ENCODE results near the gene NPW. TPM values are rescaled to one million over a fixed set of nuclear protein-coding genes. Genes with fewer than 3 reads are reported as not detected.

The NPW gene
- total and polyA plus RNA-seq, 2 donors (not counting 3 experiments of a cell fraction or from before 2014, with no cell fraction given) = 0.84 to 3.3 TPM

DNA sequence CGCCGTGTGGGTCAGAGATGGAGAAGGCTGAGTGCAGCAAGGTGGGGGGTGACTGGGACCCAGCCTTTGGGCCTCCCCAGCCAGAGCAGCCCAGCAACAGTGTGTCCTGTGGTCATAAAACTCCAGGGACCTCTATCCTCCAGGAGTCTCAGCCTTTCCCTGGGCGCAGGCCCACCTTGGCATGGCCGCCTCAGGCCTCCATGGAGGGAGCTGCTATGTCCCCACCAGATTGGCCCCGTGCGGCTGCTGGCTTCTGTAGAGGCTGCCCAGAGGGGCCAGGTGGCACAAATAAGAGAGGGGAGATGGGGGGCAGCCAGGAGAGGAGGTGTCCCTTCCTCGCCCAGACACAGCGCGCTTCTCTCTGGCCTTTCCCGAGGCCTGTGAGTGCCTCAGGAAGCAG, 32.4 kb upstream of the NPW start:
- TF ChIP-seq FOS (IDR thresholded peaks at IDR 0.05; ENCODE audit: borderline replicate concordance, insufficient read depth, low read length) = no peak
- no peak for TF ChIP-seq EZH2 (IDR thresholded peaks at IDR 0.05; ENCODE audit: borderline replicate concordance, low read depth, low read length, severe bottlenecking)
- TF ChIP-seq, protein P1, sequence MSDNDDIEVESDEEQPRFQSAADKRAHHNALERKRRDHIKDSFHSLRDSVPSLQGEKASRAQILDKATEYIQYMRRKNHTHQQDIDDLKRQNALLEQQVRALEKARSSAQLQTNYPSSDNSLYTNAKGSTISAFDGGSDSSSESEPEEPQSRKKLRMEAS (IDR thresholded peaks at IDR 0.05; ENCODE audit: insufficient read depth, insufficient read length) = no peak
- BruUV-seq (replicated peaks) = no TSS peak
- H3K4me1 ChIP-seq (ENCODE audit: control insufficient read depth, extremely low read depth, insufficient read depth, low read length) = peaks cover 22% of the 10 kb centered on the region
- H3K4me2 ChIP-seq (ENCODE audit: insufficient read depth, low read length) = no peak overlapping the region
- no peaks in the 10 kb centered on the region for H4K20me1 ChIP-seq (replicated peaks; ENCODE audit: control insufficient read depth, extremely low read depth, insufficient read depth, low read length)
- intact Hi-C loops (cut with micrococcal nuclease) = no loop called here
- dilution Hi-C loops (cut with MboI; ENCODE audit: extremely low pct_ligation_motif_present, low sequenced_read_pairs) = no loop called here
- POLR2A ChIA-PET = no interaction called here
- H3K9ac ChIP-seq (replicated peaks; ENCODE audit: extremely low read depth, insufficient read depth, low read length) = no peak overlapping the region
- H3K9me3 ChIP-seq (replicated peaks; ENCODE audit: control insufficient read depth, insufficient read depth, low read length) = no peaks in the 10 kb centered on the region
- FAIRE-seq (no peak), DNase-seq (ENCODE audit: low read depth, low spot score) (no peak)
- CTCF ChIA-PET = no interaction called here
- peaks cover 29 to 34% of the 10 kb centered on the region in 2 experiments for H3K27me3 ChIP-seq (ENCODE audit: control insufficient read depth in 2 of 2, insufficient read depth in 2 of 2, low read length in 2 of 2)
- no peak overlapping the region for H3K4me3 ChIP-seq (replicated peaks in 1 of 3; ENCODE audit: insufficient read depth in 1 of 3, low read depth in 1 of 3, low read length in 3 of 3)
- no peaks in the 10 kb centered on the region for H3K9me1 ChIP-seq (replicated peaks; ENCODE audit: control insufficient read depth, extremely low read depth, insufficient read depth, low read length)
- no peak overlapping the region for H2AFZ ChIP-seq (ENCODE audit: low read depth, low read length)
- peaks cover 0 to 7% of the 10 kb centered on the region in 2 experiments for H3K36me3 ChIP-seq (ENCODE audit: control insufficient read depth in 2 of 2, extremely low read depth in 1 of 2, insufficient read depth in 2 of 2, low read length in 2 of 2)
- peaks cover 5% of the 10 kb centered on the region for H3K79me2 ChIP-seq (ENCODE audit: control insufficient read depth, insufficient read depth, low read length)
- no peak overlapping the region for H3K27ac ChIP-seq (ENCODE audit: insufficient read depth, low read depth, low read length)

DNA sequence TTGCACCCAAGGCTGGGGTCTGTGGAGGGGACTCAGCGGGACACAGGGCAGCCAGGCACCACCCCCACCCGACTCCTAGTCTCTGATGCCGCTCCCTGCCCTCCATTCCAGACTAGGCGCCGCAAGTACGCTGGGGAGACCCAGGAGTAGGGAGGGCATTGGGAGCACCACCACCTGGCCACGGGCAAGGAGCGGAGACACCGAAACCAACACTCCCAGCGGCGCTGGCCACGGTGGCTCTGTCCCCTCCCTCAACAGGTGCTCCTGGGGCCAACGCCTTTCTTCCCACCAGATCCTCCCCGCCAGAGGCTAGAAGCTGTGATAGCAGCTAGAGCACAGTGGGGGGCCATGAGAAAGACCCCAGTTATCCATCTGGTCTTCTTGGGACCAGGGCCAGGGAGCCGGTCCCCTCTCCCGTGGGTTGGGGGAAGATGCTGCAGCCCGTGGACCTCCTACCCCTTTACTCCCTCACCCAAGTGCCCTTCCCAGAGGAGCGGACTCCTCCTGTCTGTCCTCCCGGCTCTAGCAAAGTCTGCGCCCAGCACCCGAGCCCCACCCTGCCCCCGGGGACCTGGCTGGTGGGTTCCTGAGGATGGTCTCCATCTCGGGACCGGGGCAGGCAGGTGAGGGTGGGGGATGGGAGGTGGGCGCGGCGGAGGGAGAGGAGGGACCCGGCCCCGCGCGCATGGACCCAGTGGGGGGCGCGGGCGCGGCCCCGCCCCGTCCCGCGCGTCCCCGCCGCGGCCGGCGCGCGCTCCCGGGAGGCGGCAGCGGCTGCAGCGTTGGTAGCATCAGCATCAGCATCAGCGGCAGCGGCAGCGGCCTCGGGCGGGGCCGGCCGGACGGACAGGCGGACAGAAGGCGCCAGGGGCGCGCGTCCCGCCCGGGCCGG, 30.1 kb upstream of the NPW start, which contains the start of gene SYNGR3:
Gene SYNGR3, plus strand, starts transcription at position 762 of the 892 bp plus-strand sequence. CDS start 133 bp downstream, outside the sequence.
- H3K79me2 ChIP-seq (ENCODE audit: control insufficient read depth, insufficient read depth, low read length) = peaks cover 5% of the 10 kb centered on the region
- H3K27ac ChIP-seq (ENCODE audit: insufficient read depth, low read depth, low read length) = no peak within 1 kb of the TSS
- TF ChIP-seq, protein P1 (IDR thresholded peaks at IDR 0.05; ENCODE audit: insufficient read depth, insufficient read length) = no peak
- peak; percentile 78 for TF ChIP-seq EZH2 (IDR thresholded peaks at IDR 0.05; ENCODE audit: borderline replicate concordance, low read depth, low read length, severe bottlenecking)
- ChIA-PET POLR2A (no interaction called here), CTCF (no interaction called here)
- FAIRE-seq (no peak), DNase-seq (ENCODE audit: low read depth, low spot score) (no peak)
- BruUV-seq (replicated peaks) = no TSS peak
- peaks cover 23 to 24% of the 10 kb centered on the region in 2 experiments for H3K27me3 ChIP-seq (ENCODE audit: control insufficient read depth in 2 of 2, insufficient read depth in 2 of 2, low read length in 2 of 2)
- intact Hi-C loops (cut with micrococcal nuclease) (no loop called here), dilution Hi-C loops (cut with MboI; ENCODE audit: extremely low pct_ligation_motif_present, low sequenced_read_pairs) (no loop called here)
- H2AFZ ChIP-seq (ENCODE audit: low read depth, low read length) = no peak within 1 kb of the TSS
- H4K20me1 ChIP-seq (replicated peaks; ENCODE audit: control insufficient read depth, extremely low read depth, insufficient read depth, low read length) = no peaks in the 10 kb centered on the region
- H3K9me1 ChIP-seq (replicated peaks; ENCODE audit: control insufficient read depth, extremely low read depth, insufficient read depth, low read length) = no peaks in the 10 kb centered on the region
- H3K36me3 ChIP-seq (ENCODE audit: control insufficient read depth in 2 of 2, extremely low read depth in 1 of 2, insufficient read depth in 2 of 2, low read length in 2 of 2) = peaks cover 0 to 7% of the 10 kb centered on the region in 2 experiments
- no peak within 1 kb of the TSS for H3K4me2 ChIP-seq (ENCODE audit: insufficient read depth, low read length)
- H3K4me1 ChIP-seq (ENCODE audit: control insufficient read depth, extremely low read depth, insufficient read depth, low read length) = peaks cover 15% of the 10 kb centered on the region
- no peak within 1 kb of the TSS for H3K9ac ChIP-seq (replicated peaks; ENCODE audit: extremely low read depth, insufficient read depth, low read length)
- H3K9me3 ChIP-seq (replicated peaks; ENCODE audit: control insufficient read depth, insufficient read depth, low read length) = no peaks in the 10 kb centered on the region
- no peak within 1 kb of the TSS for H3K4me3 ChIP-seq (replicated peaks in 1 of 3; ENCODE audit: insufficient read depth in 1 of 3, low read depth in 1 of 3, low read length in 3 of 3)
